GF-D8 (cell line): ENCODE measurements around the gene NRXN2.
"Not testable (repeated sequence)": the region's sequence is repeated elsewhere in the genome, so short reads cannot be mapped to it uniquely, and the experiment has no call there.

Source experiments
- DNase-seq: peaks from one replicate; lab custom pipeline; 2025; lab: John Stamatoyannopoulos, UW

Gene NRXN2

GRCh38 chr11:64563966-64564365 is 159.0 kb downstream of the NRXN2 start:
- DNase-seq: no peak

DNA sequence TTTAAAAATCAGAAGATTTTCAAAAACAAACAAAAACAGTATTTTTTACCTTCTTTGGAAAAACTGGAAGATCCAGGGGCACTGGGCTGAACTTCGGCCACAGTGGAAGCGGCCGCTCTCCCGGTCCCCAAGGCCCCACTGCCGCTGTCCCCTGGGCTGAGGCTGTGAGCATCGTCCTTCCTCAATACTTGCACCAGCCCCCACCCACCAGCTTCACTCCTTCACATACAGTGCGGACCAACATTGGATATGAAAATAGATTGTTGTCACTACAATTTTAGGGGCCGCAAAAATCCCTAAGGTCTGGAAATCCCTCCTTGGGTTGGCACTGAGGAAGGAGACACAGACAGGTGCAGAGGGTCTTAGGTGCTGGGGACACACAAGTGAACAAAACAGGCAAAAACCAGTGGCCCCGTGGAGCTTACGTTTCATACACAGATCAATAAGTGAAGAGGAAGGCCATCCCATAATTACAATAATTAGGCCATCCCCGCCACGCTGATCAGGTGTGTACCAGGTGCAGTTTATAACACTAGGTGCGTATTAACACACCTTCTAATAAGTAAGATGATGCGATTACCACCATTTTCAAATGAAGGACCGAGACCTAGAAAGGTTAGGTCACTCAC is 160.2 kb downstream of the NRXN2 start:
- DNase-seq: no peak

GRCh38 chr11:64561984-64562722 is 160.8 kb downstream of the NRXN2 start:
- DNase-seq: no peak

- DNase-seq: not testable (repeated sequence)
These were observed 161.6 kb downstream of the NRXN2 start for GRCh38 chr11:64561429-64561828.

DNA sequence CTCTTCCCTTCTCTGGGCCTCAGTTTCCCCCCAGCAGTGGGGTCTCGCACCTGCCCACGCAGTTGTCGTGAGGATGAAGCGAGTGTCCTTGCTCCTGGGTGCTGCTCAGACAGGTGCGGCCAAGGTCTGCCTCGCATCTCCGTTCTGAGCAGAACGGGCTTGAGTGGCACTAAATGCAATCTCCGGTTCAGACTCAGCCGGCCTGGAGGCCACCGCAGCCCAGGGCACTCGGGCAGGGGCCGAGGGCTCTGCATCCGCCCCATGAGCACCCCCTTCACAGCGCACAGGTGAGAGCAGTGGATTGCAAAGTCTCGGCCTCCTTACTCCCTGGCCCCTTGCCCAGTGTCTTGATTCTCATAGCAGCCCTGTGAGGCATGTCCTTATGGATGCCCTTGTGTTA is 162.1 kb downstream of the NRXN2 start:
- DNase-seq: no peak

GRCh38 chr11:64560139-64560771 is 162.7 kb downstream of the NRXN2 start:
- DNase-seq: no peak

DNA sequence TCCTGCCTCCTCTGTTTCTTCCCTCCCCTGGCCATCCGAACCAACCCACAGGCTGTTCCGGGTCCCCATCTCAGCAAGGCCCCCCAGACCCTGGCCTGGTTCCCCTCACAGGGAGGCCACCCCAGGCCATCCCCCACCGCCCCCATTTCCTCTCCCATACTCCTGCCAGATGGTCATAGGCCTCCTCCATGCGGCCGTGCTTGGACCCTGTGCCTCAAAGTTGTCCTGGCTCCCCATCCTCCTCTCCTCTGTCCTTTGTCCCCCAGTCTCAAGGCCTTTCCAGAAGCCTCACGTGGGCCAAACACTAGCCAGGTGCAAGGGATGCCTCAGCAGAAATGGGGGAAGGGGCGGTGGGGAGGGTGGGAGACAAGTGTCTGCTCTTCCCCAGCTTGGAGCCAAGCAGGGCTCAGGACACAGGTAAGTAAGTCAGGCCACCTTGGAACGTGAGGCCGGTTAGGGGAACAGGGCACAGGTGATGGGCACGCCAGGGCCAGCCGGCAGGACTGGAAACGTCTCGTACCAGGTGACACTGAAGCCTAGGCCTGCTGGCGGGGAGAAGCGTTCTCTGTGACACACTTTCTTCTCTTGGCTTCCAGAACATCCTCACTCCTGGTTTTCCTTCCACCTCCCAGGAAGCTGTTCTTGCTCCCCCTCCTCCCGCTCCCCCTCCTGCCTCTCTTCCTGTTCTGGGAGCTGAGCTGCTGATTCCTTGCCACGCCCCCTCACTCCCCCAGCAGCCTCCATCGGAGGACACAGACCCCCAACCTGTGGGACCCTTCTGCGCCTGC is 163.5 kb downstream of the NRXN2 start:
- DNase-seq: no peak

DNA sequence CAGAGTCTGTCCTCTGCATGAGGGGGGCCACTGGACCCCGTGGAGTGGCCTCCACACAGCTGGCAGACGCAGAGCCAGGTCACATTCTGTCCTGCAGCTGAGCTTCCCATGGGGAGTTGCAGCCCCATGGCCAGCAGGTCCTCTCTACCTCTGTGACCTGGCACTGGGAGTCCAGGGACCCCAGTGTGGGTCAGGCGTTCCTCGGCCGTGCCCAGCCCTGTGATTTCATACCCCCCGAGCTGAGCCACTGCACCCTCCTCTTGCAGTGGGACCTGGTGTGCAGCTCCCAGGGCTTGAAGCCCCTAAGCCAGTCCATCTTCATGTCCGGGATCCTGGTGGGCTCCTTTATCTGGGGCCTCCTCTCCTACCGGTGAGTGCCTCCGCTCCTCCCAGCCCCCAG is 164.1 kb downstream of the NRXN2 start:
- no peak for DNase-seq

- DNase-seq: no peak
These were observed 164.8 kb downstream of the NRXN2 start for GRCh38 chr11:64558065-64558745.

GRCh38 chr11:64556721-64557250 is 166.2 kb downstream of the NRXN2 start:
- DNase-seq: no peak
